H9 (cell line): ENCODE data around the gene ACSBG1. TPM values are rescaled to one million over a fixed set of nuclear protein-coding genes. Genes with fewer than 3 reads are reported as not detected.

Experiments used
- DNase-seq: peaks from one replicate; pipeline ENCODE4 v3.0.0-alpha.2; 2017
- H2AFZ ChIP-seq: one replicate; pipeline ENCODE4 v1.6.1; 2013; ENCODE audit warnings: mild to moderate bottlenecking, low read length, control low read depth, moderate library complexity
- H2AK5ac ChIP-seq: 2 replicates; pipeline ENCODE4 v1.6.1; 2013; ENCODE audit warnings: low read length, control low read depth, mixed read lengths; ENCODE audit not compliant: insufficient read length
- H2BK120ac ChIP-seq: one replicate; pipeline ENCODE4 v1.6.1; 2013; ENCODE audit warnings: low read depth, mild to moderate bottlenecking, low read length, control low read depth, inconsistent platforms; ENCODE audit not compliant: poor library complexity, severe bottlenecking
- H2BK12ac ChIP-seq: 2 replicates; pipeline ENCODE4 v1.6.1; 2013; ENCODE audit warnings: low read length, control low read depth, mixed read lengths, low read depth; ENCODE audit not compliant: insufficient read length
- H2BK15ac ChIP-seq: 2 replicates; pipeline ENCODE4 v1.6.1; 2013; ENCODE audit warnings: low read depth, low read length, control low read depth
- H2BK20ac ChIP-seq: one replicate; pipeline ENCODE4 v1.6.1; 2013; ENCODE audit warnings: low read depth, mild to moderate bottlenecking, low read length, control low read depth, inconsistent platforms; ENCODE audit not compliant: poor library complexity, severe bottlenecking
- H2BK5ac ChIP-seq: 2 replicates; pipeline ENCODE4 v1.6.1; 2013; ENCODE audit warnings: low read length, control low read depth, mixed read lengths; ENCODE audit not compliant: insufficient read length
- H3K14ac ChIP-seq: 2 replicates; pipeline ENCODE4 v1.6.1; 2013; ENCODE audit warnings: low read length, control low read depth; ENCODE audit not compliant: insufficient read depth
- H3K18ac ChIP-seq: 2 replicates; pipeline ENCODE4 v1.6.1; 2013; ENCODE audit warnings: low read depth, mild to moderate bottlenecking, mixed read lengths, low read length, control low read depth; ENCODE audit not compliant: insufficient read length
- H3K23ac ChIP-seq: 2 replicates; pipeline ENCODE4 v1.6.1; 2013; ENCODE audit warnings: low read length, control low read depth, mixed read lengths, low read depth; ENCODE audit not compliant: insufficient read length
- H3K23me2 ChIP-seq: 2 replicates; pipeline ENCODE4 v1.6.1; 2013; ENCODE audit warnings: low read depth, mild to moderate bottlenecking, mixed read lengths, low read length, control low read depth; ENCODE audit not compliant: insufficient read length, poor library complexity, severe bottlenecking
- H3K27ac ChIP-seq: 2 replicates; pipeline ENCODE4 v1.5.1; 2013; ENCODE audit warnings: low read length, control low read depth, mixed read lengths, low read depth; ENCODE audit not compliant: insufficient read length
- H3K27me3 ChIP-seq: 2 replicates; pipeline ENCODE4 v1.6.1; 2013; ENCODE audit warnings: low read length, control low read depth, inconsistent platforms; ENCODE audit not compliant: insufficient read depth
- H3K4ac ChIP-seq: 2 replicates; pipeline ENCODE4 v1.6.1; 2013; ENCODE audit warnings: low read depth, mild to moderate bottlenecking, control low read depth, inconsistent platforms, low read length, moderate library complexity
- H3K4me1 ChIP-seq: 2 replicates; pipeline ENCODE4 v1.6.1; 2013; ENCODE audit warnings: low read length, control low read depth, inconsistent platforms; ENCODE audit not compliant: insufficient read depth
- H3K4me2 ChIP-seq: 2 replicates; pipeline ENCODE4 v1.6.1; 2013; ENCODE audit warnings: low read length, control low read depth, mixed read lengths; ENCODE audit not compliant: insufficient read length, insufficient read depth
- H3K56ac ChIP-seq: 2 replicates; pipeline ENCODE4 v1.6.1; 2013; ENCODE audit warnings: low read depth, mild to moderate bottlenecking, mixed read lengths, low read length, control low read depth; ENCODE audit not compliant: insufficient read length
- H3K79me1 ChIP-seq: 2 replicates; pipeline ENCODE4 v1.6.1; 2013; ENCODE audit warnings: low read depth, mild to moderate bottlenecking, moderate library complexity, low read length, control low read depth, inconsistent platforms; ENCODE audit not compliant: insufficient read depth, poor library complexity, severe bottlenecking
- H3K79me2 ChIP-seq: 2 replicates; pipeline ENCODE4 v1.6.1; 2013; ENCODE audit warnings: low read length, control low read depth, inconsistent platforms; ENCODE audit not compliant: insufficient read depth
- H3K9ac ChIP-seq: 2 replicates; pipeline ENCODE4 v1.6.1; 2013; ENCODE audit warnings: low read length, control low read depth, mixed read lengths; ENCODE audit not compliant: insufficient read length; ENCODE audit errors: extremely low read depth
- H3K9me3 ChIP-seq: one replicate; pipeline ENCODE4 v1.6.1; 2013; ENCODE audit warnings: low read depth, low read length, inconsistent platforms; ENCODE audit not compliant: control insufficient read depth
- H3T11ph ChIP-seq: one replicate; pipeline ENCODE4 v1.6.1; 2013; ENCODE audit warnings: mild to moderate bottlenecking, low read length, control low read depth, inconsistent platforms
- H4K20me1 ChIP-seq: one replicate; pipeline ENCODE4 v1.6.1; 2013; ENCODE audit not compliant: control insufficient read depth, insufficient read length, insufficient read depth
- H4K5ac ChIP-seq: 2 replicates; pipeline ENCODE4 v1.6.1; 2013; ENCODE audit warnings: low read depth, mild to moderate bottlenecking, mixed read lengths, low read length, control low read depth; ENCODE audit not compliant: insufficient read length
- H4K8ac ChIP-seq: replicated peaks from 2 replicates; pipeline ENCODE4 v1.6.1; 2013; ENCODE audit warnings: low read length, control low read depth, mixed read lengths, low read depth; ENCODE audit not compliant: insufficient read length
- H4K91ac ChIP-seq: 2 replicates; pipeline ENCODE4 v1.6.1; 2013; ENCODE audit warnings: low read depth, mild to moderate bottlenecking, moderate library complexity, mixed read lengths, low read length, control low read depth; ENCODE audit not compliant: insufficient read length
- H3K27ac Mint-ChIP-seq, 3 experiments: 2 replicates in 2 of 3; 3 replicates in 1 of 3; pipeline ENCODE4 v1.8.0; 2020 to 2021; ENCODE audit warnings: mixed read lengths in 3 of 3, mild to moderate bottlenecking in 1 of 3, moderate library complexity in 1 of 3
- H3K27me3 Mint-ChIP-seq: 2 replicates; pipeline ENCODE4 v1.8.0; 2021; ENCODE audit warnings: low read depth, mild to moderate bottlenecking, moderate library complexity, mixed read lengths
- H3K36me3 Mint-ChIP-seq, 3 experiments: 2 replicates in 2 of 3; 3 replicates in 1 of 3; pipeline ENCODE4 v1.8.0; 2020 to 2021; ENCODE audit warnings: low read depth in 3 of 3, mixed read lengths in 3 of 3; ENCODE audit not compliant: insufficient read depth in 1 of 3
- H3K4me1 Mint-ChIP-seq, 2 experiments: 2 replicates each; pipeline ENCODE4 v1.8.0; 2020; ENCODE audit warnings: mixed read lengths in 2 of 2
- H3K4me3 Mint-ChIP-seq, 2 experiments: 2 replicates in 1 of 2; 3 replicates in 1 of 2; pipeline ENCODE4 v1.8.0; 2020 to 2021; ENCODE audit warnings: mild to moderate bottlenecking in 2 of 2, mixed read lengths in 2 of 2, moderate library complexity in 1 of 2
- H3K9me3 Mint-ChIP-seq, 2 experiments: 2 replicates in 1 of 2; 3 replicates in 1 of 2; pipeline ENCODE4 v1.8.0; 2020; ENCODE audit warnings: mild to moderate bottlenecking in 2 of 2, mixed read lengths in 2 of 2, moderate library complexity in 1 of 2
- CTCF ChIP-seq: fragments of 200-600 bp; sonication (generic); conservative IDR thresholded peaks from 3 replicates; pipeline ENCODE4 v1.8.0; 2021; ENCODE audit warnings: antibody characterized with exemption, mild to moderate bottlenecking
- WGBS: extraction: QIAGEN DNeasy Blood & Tissue Kit; methylation state at CpG from one replicate; pipeline ENCODE4 v1.1.7; 2013; ENCODE audit warnings: missing lambda C conversion rate, low lambda C conversion rate, mixed read lengths; ENCODE audit not compliant: insufficient read length; ENCODE audit errors: extremely low coverage; 5-methylcytosine and 5-hydroxymethylcytosine counted together
- total RNA-seq: library from RNA; stranded (reverse); gene quantifications from 2 replicates; pipeline ENCODE4 v1.2.1, GENCODE V29; 2021

The ACSBG1 gene
- total RNA-seq, 1 experiment from 2014 or later: 2.2 TPM

- no peaks in the 10 kb centered on the region for H3K36me3 Mint-ChIP-seq
- DNase-seq: no peak
- no CpG with 5 or more reads among the region's 2 CpGs for WGBS
- H3K27ac Mint-ChIP-seq: no peak overlapping the region
- no peak overlapping the region for H3T11ph ChIP-seq
- H3K9ac ChIP-seq: no peak overlapping the region
- H4K20me1 ChIP-seq: no peaks in the 10 kb centered on the region
- H2BK20ac ChIP-seq: no peak overlapping the region
- H3K27ac ChIP-seq: no peak overlapping the region
- no peaks in the 10 kb centered on the region for H3K27me3 ChIP-seq
- H2BK15ac ChIP-seq: no peak overlapping the region
- H2BK5ac ChIP-seq: no peak overlapping the region
- no peak overlapping the region for H3K23ac ChIP-seq
- H2BK120ac ChIP-seq: no peak overlapping the region
- H3K14ac ChIP-seq: no peak overlapping the region
- H3K9me3 ChIP-seq: no peaks in the 10 kb centered on the region
- no peak overlapping the region for H4K8ac ChIP-seq
- no peaks in the 10 kb centered on the region for H3K79me1 ChIP-seq
- H3K9me3 Mint-ChIP-seq: no peaks in the 10 kb centered on the region
- no peak overlapping the region for H3K18ac ChIP-seq
- H2AK5ac ChIP-seq: no peak overlapping the region
- no peaks in the 10 kb centered on the region; the same call in 1 of the 2 replicates for H3K27me3 Mint-ChIP-seq
- no peak overlapping the region for H4K5ac ChIP-seq
- H3K23me2 ChIP-seq: no peaks in the 10 kb centered on the region
- no peak overlapping the region for H2BK12ac ChIP-seq
- no peak overlapping the region for H2AFZ ChIP-seq
- H3K4me2 ChIP-seq: no peak overlapping the region
- 0 out of 4 replicates have a peak, but pooled peaks cover under 1 to 4% of the 10 kb centered on the region in 2 experiments for H3K4me1 Mint-ChIP-seq
- H3K4me3 Mint-ChIP-seq: no peak overlapping the region
- no peak overlapping the region for H4K91ac ChIP-seq
- no peak for TF ChIP-seq CTCF
- no peaks in the 10 kb centered on the region for H3K4me1 ChIP-seq
- no peak overlapping the region for H3K4ac ChIP-seq
- H3K79me2 ChIP-seq: no peaks in the 10 kb centered on the region
- H3K56ac ChIP-seq: no peak overlapping the region
These were observed 38.0 kb upstream of the ACSBG1 start for GRCh38 chr15:78272316-78272715.
